ENCODE measurements around the gene GGTA1.
"Not testable (repeated sequence)": the region's sequence is repeated elsewhere in the genome, so short reads cannot be mapped to it uniquely, and the experiment has no call there.

GGTA1 gene

GRCh38 chr9:121498487-121499176, 1.0 kb downstream of the GGTA1 start:
- FAIRE-seq, result no peak

GRCh38 chr9:121498150-121498486, 1.5 kb downstream of the GGTA1 start:
- no peak for FAIRE-seq

GRCh38 chr9:121495976-121496375, 3.7 kb downstream of the GGTA1 start:
- no peak for FAIRE-seq

GRCh38 chr9:121494192-121494591, 5.5 kb downstream of the GGTA1 start:
- FAIRE-seq, result no peak

GRCh38 chr9:121491111-121491510, 8.5 kb downstream of the GGTA1 start:
- no peak for FAIRE-seq

- FAIRE-seq, result no peak
These were observed 10.3 kb downstream of the GGTA1 start for GRCh38 chr9:121489344-121489743.

GRCh38 chr9:121486043-121486442, 13.6 kb downstream of the GGTA1 start:
- FAIRE-seq, result no peak

- FAIRE-seq, result no peak
These were observed 14.0 kb downstream of the GGTA1 start for GRCh38 chr9:121485623-121486022.

- no peak for FAIRE-seq
These were observed 14.8 kb downstream of the GGTA1 start for GRCh38 chr9:121484651-121485446.

- no peak for FAIRE-seq
These were observed 16.1 kb downstream of the GGTA1 start for GRCh38 chr9:121483473-121484031.

GRCh38 chr9:121483049-121483448, 16.6 kb downstream of the GGTA1 start:
- no peak for FAIRE-seq

- FAIRE-seq, result no peak
These were observed 20.6 kb downstream of the GGTA1 start for GRCh38 chr9:121478816-121479676.

- no peak for FAIRE-seq
These were observed 23.5 kb downstream of the GGTA1 start for GRCh38 chr9:121476156-121476555.

GRCh38 chr9:121474231-121474947, 25.3 kb downstream of the GGTA1 start:
- FAIRE-seq, result no peak

- FAIRE-seq, result no peak
These were observed 26.4 kb downstream of the GGTA1 start for GRCh38 chr9:121473229-121473628.

- no peak for FAIRE-seq
These were observed 27.2 kb downstream of the GGTA1 start for GRCh38 chr9:121472446-121472845.

- no peak for FAIRE-seq
These were observed 33.5 kb downstream of the GGTA1 start for GRCh38 chr9:121466142-121466541.

GRCh38 chr9:121464968-121465367, 34.7 kb downstream of the GGTA1 start:
- FAIRE-seq, result no peak

GRCh38 chr9:121463026-121463807, 36.4 kb downstream of the GGTA1 start:
- FAIRE-seq, result no peak

- no peak for FAIRE-seq
These were observed 40.1 kb downstream of the GGTA1 start for GRCh38 chr9:121459513-121459912.

GRCh38 chr9:121458449-121458848, 41.2 kb downstream of the GGTA1 start:
- FAIRE-seq, result not testable (repeated sequence)
